Measurements from ENCODE around the gene SAC3D1.
A peak's percentile ranks its signal among the peaks of the same experiment; 100 is the strongest.
"Not testable (repeated sequence)": the region's sequence is repeated elsewhere in the genome, so short reads cannot be mapped to it uniquely, and the experiment has no call there.

The SAC3D1 gene

GRCh38 chr11:65040847-65041622 lies at the start of gene SAC3D1:
Gene SAC3D1, plus strand, starts transcription at chr11:65041210. Its CDS starts 83 bp downstream, at chr11:65041293.
- DNase-seq: peak; percentile 54

- DNase-seq: no peak
These were observed 46.7 kb upstream of the SAC3D1 start for GRCh38 chr11:64994318-64994717.

- no peak for DNase-seq
These were observed 44.7 kb upstream of the SAC3D1 start for GRCh38 chr11:64996327-64996709.

- no peak for DNase-seq
These were observed 44.2 kb upstream of the SAC3D1 start, which contains the start of gene BATF2 for GRCh38 chr11:64996710-64997380. Gene BATF2, minus strand, starts transcription at chr11:64996971. Its CDS starts 57 bp downstream, at chr11:64996914.

GRCh38 chr11:64998141-64998540 lies 42.9 kb upstream of the SAC3D1 start:
- DNase-seq: no peak

- no peak for DNase-seq
These were observed 42.1 kb upstream of the SAC3D1 start for GRCh38 chr11:64998690-64999431.

GRCh38 chr11:64999478-64999877 lies 41.5 kb upstream of the SAC3D1 start:
- no peak for DNase-seq

GRCh38 chr11:65002706-65003105 lies 38.3 kb upstream of the SAC3D1 start:
- DNase-seq: no peak

GRCh38 chr11:65003282-65003681 lies 37.7 kb upstream of the SAC3D1 start:
- no peak for DNase-seq

GRCh38 chr11:65003968-65004367 lies 37.0 kb upstream of the SAC3D1 start:
- not testable (repeated sequence) for DNase-seq

GRCh38 chr11:65008016-65008415 lies 33.0 kb upstream of the SAC3D1 start:
- no peak for DNase-seq

- no peak for DNase-seq
These were observed 32.1 kb upstream of the SAC3D1 start for GRCh38 chr11:65008873-65009272.

GRCh38 chr11:65013130-65013887 lies 27.7 kb upstream of the SAC3D1 start:
- DNase-seq: peak; percentile 38

- DNase-seq: peak; percentile 46
These were observed 26.9 kb upstream of the SAC3D1 start, which contains the start of gene ARL2 for GRCh38 chr11:65013888-65014725. Gene ARL2, plus strand, starts transcription at chr11:65014160. Its CDS starts 48 bp downstream, at chr11:65014208.

- DNase-seq: no peak
These were observed 26.2 kb upstream of the SAC3D1 start for GRCh38 chr11:65014726-65015227.

- DNase-seq: no peak
These were observed 24.3 kb upstream of the SAC3D1 start for GRCh38 chr11:65016705-65017104.

- DNase-seq: no peak
These were observed 23.1 kb upstream of the SAC3D1 start for GRCh38 chr11:65017937-65018336.

- no peak for DNase-seq
These were observed 21.2 kb upstream of the SAC3D1 start for GRCh38 chr11:65019824-65020223.

GRCh38 chr11:65021003-65021402 lies 20.0 kb upstream of the SAC3D1 start:
- no peak for DNase-seq

- no peak for DNase-seq
These were observed 19.5 kb upstream of the SAC3D1 start for GRCh38 chr11:65021509-65021908.

- not testable (repeated sequence) for DNase-seq
These were observed 17.5 kb upstream of the SAC3D1 start for GRCh38 chr11:65023502-65023901.
